ENCODE data around the gene ABLIM3. TPM values are rescaled to one million over a fixed set of nuclear protein-coding genes. Genes with fewer than 3 reads are reported as not detected.

Gene ABLIM3
- total and polyA plus RNA-seq, 2 experiments from 2014 or later, result 0.19 to 2.2 TPM

DNA sequence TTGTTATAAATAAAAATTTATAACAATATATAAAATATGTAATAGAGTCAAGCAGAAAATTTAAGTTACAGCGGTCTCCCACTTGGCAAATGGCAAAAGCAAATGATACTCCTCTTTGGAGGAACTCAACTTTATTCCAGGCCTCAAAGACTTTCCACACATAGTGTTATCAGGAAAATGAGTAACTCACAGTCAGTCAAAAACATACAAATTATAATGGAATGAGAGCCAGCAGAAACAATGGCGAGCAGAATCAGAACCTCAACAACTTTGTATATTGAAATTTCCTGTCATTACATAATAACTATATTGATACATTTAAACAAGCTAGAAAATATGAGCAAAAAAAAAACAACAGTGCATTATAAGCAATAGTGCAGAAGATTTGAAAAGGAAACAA lies 45.2 kb downstream of the ABLIM3 start:
- H3K27me3 ChIP-seq (ENCODE audit: insufficient read depth), result no peaks in the 10 kb centered on the region
- Mint-ChIP-seq H3K4me1 (peaks cover 2% of the 10 kb centered on the region; the same call in 2 of the 3 replicates), H3K27me3 (ENCODE audit: insufficient read depth, low read depth, poor library complexity) (no peaks in the 10 kb centered on the region), H3K27ac (no peak overlapping the region), H3K9me3 (no peaks in the 10 kb centered on the region), H3K36me3 (ENCODE audit: low read depth) (no peaks in the 10 kb centered on the region), H3K4me3 (no peak overlapping the region)
- no peaks in the 10 kb centered on the region for H3K36me3 ChIP-seq (ENCODE audit: insufficient read depth)
- H2AFZ ChIP-seq, result no peak overlapping the region
- no peaks in the 10 kb centered on the region for H4K20me1 ChIP-seq (replicated peaks; ENCODE audit: insufficient read depth)
- no peak for TF ChIP-seq EZH2 (IDR thresholded peaks at IDR 0.05; ENCODE audit: low read depth, unreplicated experiment)
- no peak for TF ChIP-seq CREB1 (CRISPR knock-in tag; IDR thresholded peaks at IDR 0.05; ENCODE audit: low read depth)
- no peak for TF ChIP-seq EZH2phosphoT487 (IDR thresholded peaks at IDR 0.05; ENCODE audit: unreplicated experiment)
- TF ChIP-seq NANOG (IDR thresholded peaks at IDR 0.05; ENCODE audit: borderline replicate concordance), result no peak
- TF ChIP-seq, protein P1, sequence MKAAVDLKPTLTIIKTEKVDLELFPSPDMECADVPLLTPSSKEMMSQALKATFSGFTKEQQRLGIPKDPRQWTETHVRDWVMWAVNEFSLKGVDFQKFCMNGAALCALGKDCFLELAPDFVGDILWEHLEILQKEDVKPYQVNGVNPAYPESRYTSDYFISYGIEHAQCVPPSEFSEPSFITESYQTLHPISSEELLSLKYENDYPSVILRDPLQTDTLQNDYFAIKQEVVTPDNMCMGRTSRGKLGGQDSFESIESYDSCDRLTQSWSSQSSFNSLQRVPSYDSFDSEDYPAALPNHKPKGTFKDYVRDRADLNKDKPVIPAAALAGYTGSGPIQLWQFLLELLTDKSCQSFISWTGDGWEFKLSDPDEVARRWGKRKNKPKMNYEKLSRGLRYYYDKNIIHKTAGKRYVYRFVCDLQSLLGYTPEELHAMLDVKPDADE (IDR thresholded peaks at IDR 0.05), result no peak
- no peak for TF ChIP-seq ZNF114 (CRISPR knock-in tag; IDR thresholded peaks at IDR 0.05)
- TF ChIP-seq ZNF462 (CRISPR knock-in tag; IDR thresholded peaks at IDR 0.05), result no peak
- TF ChIP-seq STAT1 (IDR thresholded peaks at IDR 0.05; ENCODE audit: unreplicated experiment), result no peak
- TF ChIP-seq POLR2AphosphoS5 (IDR thresholded peaks at IDR 0.05; ENCODE audit: low read depth), result no peak
- TF ChIP-seq, protein P2, sequence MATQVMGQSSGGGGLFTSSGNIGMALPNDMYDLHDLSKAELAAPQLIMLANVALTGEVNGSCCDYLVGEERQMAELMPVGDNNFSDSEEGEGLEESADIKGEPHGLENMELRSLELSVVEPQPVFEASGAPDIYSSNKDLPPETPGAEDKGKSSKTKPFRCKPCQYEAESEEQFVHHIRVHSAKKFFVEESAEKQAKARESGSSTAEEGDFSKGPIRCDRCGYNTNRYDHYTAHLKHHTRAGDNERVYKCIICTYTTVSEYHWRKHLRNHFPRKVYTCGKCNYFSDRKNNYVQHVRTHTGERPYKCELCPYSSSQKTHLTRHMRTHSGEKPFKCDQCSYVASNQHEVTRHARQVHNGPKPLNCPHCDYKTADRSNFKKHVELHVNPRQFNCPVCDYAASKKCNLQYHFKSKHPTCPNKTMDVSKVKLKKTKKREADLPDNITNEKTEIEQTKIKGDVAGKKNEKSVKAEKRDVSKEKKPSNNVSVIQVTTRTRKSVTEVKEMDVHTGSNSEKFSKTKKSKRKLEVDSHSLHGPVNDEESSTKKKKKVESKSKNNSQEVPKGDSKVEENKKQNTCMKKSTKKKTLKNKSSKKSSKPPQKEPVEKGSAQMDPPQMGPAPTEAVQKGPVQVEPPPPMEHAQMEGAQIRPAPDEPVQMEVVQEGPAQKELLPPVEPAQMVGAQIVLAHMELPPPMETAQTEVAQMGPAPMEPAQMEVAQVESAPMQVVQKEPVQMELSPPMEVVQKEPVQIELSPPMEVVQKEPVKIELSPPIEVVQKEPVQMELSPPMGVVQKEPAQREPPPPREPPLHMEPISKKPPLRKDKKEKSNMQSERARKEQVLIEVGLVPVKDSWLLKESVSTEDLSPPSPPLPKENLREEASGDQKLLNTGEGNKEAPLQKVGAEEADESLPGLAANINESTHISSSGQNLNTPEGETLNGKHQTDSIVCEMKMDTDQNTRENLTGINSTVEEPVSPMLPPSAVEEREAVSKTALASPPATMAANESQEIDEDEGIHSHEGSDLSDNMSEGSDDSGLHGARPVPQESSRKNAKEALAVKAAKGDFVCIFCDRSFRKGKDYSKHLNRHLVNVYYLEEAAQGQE (IDR thresholded peaks at IDR 0.05; ENCODE audit: unreplicated experiment), result no peak
- TF ChIP-seq, protein P3, sequence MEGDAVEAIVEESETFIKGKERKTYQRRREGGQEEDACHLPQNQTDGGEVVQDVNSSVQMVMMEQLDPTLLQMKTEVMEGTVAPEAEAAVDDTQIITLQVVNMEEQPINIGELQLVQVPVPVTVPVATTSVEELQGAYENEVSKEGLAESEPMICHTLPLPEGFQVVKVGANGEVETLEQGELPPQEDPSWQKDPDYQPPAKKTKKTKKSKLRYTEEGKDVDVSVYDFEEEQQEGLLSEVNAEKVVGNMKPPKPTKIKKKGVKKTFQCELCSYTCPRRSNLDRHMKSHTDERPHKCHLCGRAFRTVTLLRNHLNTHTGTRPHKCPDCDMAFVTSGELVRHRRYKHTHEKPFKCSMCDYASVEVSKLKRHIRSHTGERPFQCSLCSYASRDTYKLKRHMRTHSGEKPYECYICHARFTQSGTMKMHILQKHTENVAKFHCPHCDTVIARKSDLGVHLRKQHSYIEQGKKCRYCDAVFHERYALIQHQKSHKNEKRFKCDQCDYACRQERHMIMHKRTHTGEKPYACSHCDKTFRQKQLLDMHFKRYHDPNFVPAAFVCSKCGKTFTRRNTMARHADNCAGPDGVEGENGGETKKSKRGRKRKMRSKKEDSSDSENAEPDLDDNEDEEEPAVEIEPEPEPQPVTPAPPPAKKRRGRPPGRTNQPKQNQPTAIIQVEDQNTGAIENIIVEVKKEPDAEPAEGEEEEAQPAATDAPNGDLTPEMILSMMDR (conservative IDR thresholded peaks at IDR 0.05; ENCODE audit: low read depth in 2 of 2), result no peak
- TF ChIP-seq JUNB (IDR thresholded peaks at IDR 0.05; ENCODE audit: unreplicated experiment), result no peak
- H3K27ac ChIP-seq (ENCODE audit: low read depth), result no peak overlapping the region
- H3F3A ChIP-seq (replicated peaks; ENCODE audit: low read depth), result no peaks in the 10 kb centered on the region
- H3K4me3 ChIP-seq, result no peak overlapping the region
- H3K79me2 ChIP-seq (replicated peaks; ENCODE audit: insufficient read depth), result no peaks in the 10 kb centered on the region
- no peak for ATAC-seq
- no peak for DNase-seq (ENCODE audit: low spot score)
- H3K4me1 ChIP-seq (ENCODE audit: insufficient read depth), result no peaks in the 10 kb centered on the region
- H3K9me2 ChIP-seq (ENCODE audit: insufficient read depth), result peaks cover 4% of the 10 kb centered on the region
- no peak overlapping the region for H3K4me2 ChIP-seq

All from GM23338 (cell line).